MCF 10A (cell line): ENCODE measurements around the gene TET3. TPM values are rescaled to one million over a fixed set of nuclear protein-coding genes. Genes with fewer than 3 reads are reported as not detected.

ENCODE experiments used
- BruUV-seq: library from RNA; stranded (reverse); fragments of 400-500 nt; replicated peaks from 2 replicates; lab custom pipeline; 2021; lab: Mats Ljungman, UMichigan
- CTCF ChIA-PET: fragments of 300-600 bp; sonication (Branson Sonifier 250); formaldehyde crosslinking; extraction: SDS; loops from one replicate; lab custom pipeline; 2021; ENCODE audit warnings: antibody characterized with exemption, inconsistent platforms; lab: Yijun Ruan, JAX
- POLR2A ChIA-PET: fragments of 300-600, 350-650 bp; sonication (Branson Sonifier 250); formaldehyde crosslinking; extraction: SDS; loops from one replicate; lab custom pipeline; 2020; ENCODE audit warnings: antibody characterized with exemption, inconsistent platforms; lab: Yijun Ruan, JAX
- DNase-seq: peaks from one replicate; pipeline ENCODE4 v3.0.0-alpha.2; 2018; ENCODE audit not compliant: unreplicated experiment
- H3K27ac Mint-ChIP-seq: one replicate; pipeline ENCODE4 v1.8.0; 2022; ENCODE audit warnings: mild to moderate bottlenecking, low read depth, mixed read lengths; ENCODE audit not compliant: unreplicated experiment
- H3K27me3 Mint-ChIP-seq: one replicate; pipeline ENCODE4 v1.8.0; 2022; ENCODE audit warnings: mixed read lengths; ENCODE audit not compliant: insufficient read depth, unreplicated experiment
- H3K36me3 Mint-ChIP-seq: one replicate; pipeline ENCODE4 v1.8.0; 2022; ENCODE audit warnings: mild to moderate bottlenecking, moderate library complexity, mixed read lengths; ENCODE audit not compliant: insufficient read depth, unreplicated experiment
- H3K4me1 Mint-ChIP-seq: one replicate; pipeline ENCODE4 v1.8.0; 2022; ENCODE audit warnings: mixed read lengths; ENCODE audit not compliant: insufficient read depth, unreplicated experiment
- H3K4me3 Mint-ChIP-seq: one replicate; pipeline ENCODE4 v1.8.0; 2022; ENCODE audit warnings: mild to moderate bottlenecking, moderate library complexity, mixed read lengths; ENCODE audit not compliant: unreplicated experiment
- H3K9me3 Mint-ChIP-seq: one replicate; pipeline ENCODE4 v1.8.0; 2022; ENCODE audit warnings: mixed read lengths; ENCODE audit not compliant: unreplicated experiment
- CTCF ChIP-seq: fragments of 200-600 bp; IDR thresholded peaks from one replicate; pipeline ENCODE4 v1.8.0; 2022; ENCODE audit warnings: antibody characterized with exemption, mild to moderate bottlenecking; ENCODE audit not compliant: unreplicated experiment
- intact Hi-C: fragments of 100-400 bp; cut with micrococcal nuclease; formaldehyde crosslinking; loops from 2 replicates; pipeline ENCODE4 v1.14.1; 2022
- total RNA-seq: library from RNA; stranded (reverse); gene quantifications from 2 replicates; pipeline ENCODE4 v1.2.3, GENCODE V29; 2022

The TET3 gene
- total RNA-seq, 1 experiment from 2014 or later: 17.5 TPM

GRCh38 chr2:74009577-74009976 is 24.9 kb downstream of the TET3 start:
- Mint-ChIP-seq H3K27ac (no peak overlapping the region), H3K4me1 (peaks cover 22% of the 10 kb centered on the region), H3K27me3 (no peaks in the 10 kb centered on the region), H3K4me3 (no peak overlapping the region), H3K9me3 (no peaks in the 10 kb centered on the region), H3K36me3 (peaks cover 31% of the 10 kb centered on the region)
- DNase-seq: no peak
- ChIA-PET POLR2A (interaction anchor here (1.3 kb wide), 1 partner anchor 10 kb away, joined by 3 read pairs; no protein-coding TSS in a partner anchor), CTCF (interaction anchor here (0.5 to 0.8 kb wide), 4 partner anchors 13 to 185 kb away, joined by 3 read pairs; no protein-coding TSS in a partner anchor)
- no peak for TF ChIP-seq CTCF
- intact Hi-C loops: no loop called here
- no TSS peak for BruUV-seq

GRCh38 chr2:74010087-74010541 is 25.4 kb downstream of the TET3 start:
- no peaks in the 10 kb centered on the region for H3K27me3 Mint-ChIP-seq
- H3K4me1 Mint-ChIP-seq: peaks cover 17% of the 10 kb centered on the region
- H3K36me3 Mint-ChIP-seq: peaks cover 31% of the 10 kb centered on the region
- H3K27ac Mint-ChIP-seq: no peak overlapping the region
- intact Hi-C loops: no loop called here
- peak; percentile 71 for DNase-seq
- H3K4me3 Mint-ChIP-seq: no peak overlapping the region
- ChIA-PET CTCF (interaction anchor here (0.5 to 0.8 kb wide), 4 partner anchors 14 to 164 kb away, joined by 3 to 4 read pairs (median 3); no protein-coding TSS in a partner anchor), POLR2A (interaction anchor here (1.3 kb wide), 1 partner anchor 10 kb away, joined by 3 read pairs; no protein-coding TSS in a partner anchor)
- TF ChIP-seq CTCF: no peak
- no TSS peak for BruUV-seq
- H3K9me3 Mint-ChIP-seq: no peaks in the 10 kb centered on the region

GRCh38 chr2:74011246-74011645 is 26.5 kb downstream of the TET3 start:
- Mint-ChIP-seq H3K36me3 (peaks cover 26% of the 10 kb centered on the region), H3K27me3 (no peaks in the 10 kb centered on the region), H3K27ac (no peak overlapping the region), H3K4me3 (no peak overlapping the region), H3K4me1 (peaks cover 14% of the 10 kb centered on the region), H3K9me3 (no peaks in the 10 kb centered on the region)
- DNase-seq: no peak
- intact Hi-C loops: no loop called here
- ChIA-PET CTCF (no interaction called here), POLR2A (no interaction called here)
- TF ChIP-seq CTCF: no peak
- BruUV-seq: no TSS peak

GRCh38 chr2:74014813-74015212 is 30.1 kb downstream of the TET3 start:
- no TSS peak for BruUV-seq
- Mint-ChIP-seq H3K27me3 (no peaks in the 10 kb centered on the region), H3K4me3 (no peak overlapping the region), H3K27ac (no peak overlapping the region), H3K9me3 (no peaks in the 10 kb centered on the region), H3K36me3 (peaks cover 17% of the 10 kb centered on the region), H3K4me1 (peaks cover 3% of the 10 kb centered on the region)
- intact Hi-C loops: no loop called here
- POLR2A ChIA-PET: no interaction called here
- no peak for DNase-seq
- CTCF ChIA-PET: interaction anchor here (0.7 kb wide), 1 partner anchor 161 kb away, joined by 3 read pairs; no protein-coding TSS in a partner anchor
- no peak for TF ChIP-seq CTCF
